Measurements from ENCODE around the gene KIAA0232.

GRCh38 chr4:6742989-6743388 lies 39.5 kb upstream of the KIAA0232 start:
- no peak for TF ChIP-seq POLR2A (IDR thresholded peaks at IDR 0.05; ENCODE audit: low read length)
- no peak for TF ChIP-seq GATA1 (IDR thresholded peaks at IDR 0.05; ENCODE audit: low read depth, low read length)
